Esophagus squamous epithelium (tissue), 4 donors: ENCODE measurements around the gene NUMBL.

Source experiments
- CTCF ChIP-seq, 6 experiments: fragments of 450-650 bp in 4 of 6; fragments of 200-600 bp in 2 of 6; sonication (generic) in 2 of 6; IDR thresholded peaks; one replicate each; pipeline ENCODE4 v1.5.1; 2016 to 2019; ENCODE audit warnings: antibody characterized with exemption in 6 of 6, mild to moderate bottlenecking in 4 of 6, moderate library complexity in 4 of 6
- POLR2A ChIP-seq, 4 donors: fragments of 450-650 bp; IDR thresholded peaks; one replicate each; pipeline ENCODE4 v1.6.1; 2017; ENCODE audit warnings: antibody characterized with exemption in 4 of 4, mild to moderate bottlenecking in 4 of 4, moderate library complexity in 3 of 4

- TF ChIP-seq CTCF (IDR thresholded peaks at IDR 0.05) (no peak), POLR2A (IDR thresholded peaks at IDR 0.05) (no peak)
These were observed 52.1 kb downstream of the NUMBL start for GRCh38 chr19:40638327-40638726.
